ENCODE measurements around the gene METTL6.
"Not testable (repeated sequence)": the region's sequence is repeated elsewhere in the genome, so short reads cannot be mapped to it uniquely, and the experiment has no call there.

The METTL6 gene

GRCh38 chr3:15451216-15452113 lies 24.1 kb upstream of the METTL6 start:
- no peak for DNase-seq (ENCODE audit: low read depth in 2 of 2)

GRCh38 chr3:15450438-15451215 lies 23.3 kb upstream of the METTL6 start:
- no peak for DNase-seq (ENCODE audit: low read depth in 2 of 2)

GRCh38 chr3:15449489-15450224 lies 22.3 kb upstream of the METTL6 start:
- DNase-seq (ENCODE audit: low read depth in 2 of 2) = no peak

GRCh38 chr3:15443826-15444524 lies 16.6 kb upstream of the METTL6 start:
- no peak for DNase-seq (ENCODE audit: low read depth in 2 of 2)

- DNase-seq (ENCODE audit: low read depth in 2 of 2) = no peak
Observed at GRCh38 chr3:15440891-15441290, 13.5 kb upstream of the METTL6 start.

GRCh38 chr3:15439476-15439875 lies 12.1 kb upstream of the METTL6 start:
- no peak for DNase-seq (ENCODE audit: low read depth in 2 of 2)

GRCh38 chr3:15438983-15439382 lies 11.6 kb upstream of the METTL6 start:
- no peak for DNase-seq (ENCODE audit: low read depth in 2 of 2)

GRCh38 chr3:15436246-15436645 lies 8.9 kb upstream of the METTL6 start:
- DNase-seq (ENCODE audit: low read depth in 2 of 2) = no peak

- no peak for DNase-seq (ENCODE audit: low read depth in 2 of 2)
Observed at GRCh38 chr3:15434756-15435155, 7.4 kb upstream of the METTL6 start.

GRCh38 chr3:15433531-15433930 lies 6.2 kb upstream of the METTL6 start:
- no peak for DNase-seq (ENCODE audit: low read depth in 2 of 2)

GRCh38 chr3:15431256-15431837 lies 4.0 kb upstream of the METTL6 start:
- DNase-seq (ENCODE audit: low read depth in 2 of 2) = no peak

- DNase-seq (ENCODE audit: low read depth in 2 of 2) = no peak
Observed at GRCh38 chr3:15430624-15431023, 3.3 kb upstream of the METTL6 start.

- no peak for DNase-seq (ENCODE audit: low read depth in 2 of 2)
Observed at GRCh38 chr3:15429080-15429479, 1.7 kb upstream of the METTL6 start.

- DNase-seq (ENCODE audit: low read depth in 2 of 2) = no peak
Observed at GRCh38 chr3:15428539-15428938, 1.2 kb upstream of the METTL6 start.

GRCh38 chr3:15427981-15428380 lies 637 bp upstream of the METTL6 start:
- DNase-seq (ENCODE audit: low read depth in 2 of 2) = no peak

- no peak for DNase-seq (ENCODE audit: low read depth in 2 of 2)
Observed at GRCh38 chr3:15426579-15427118, 695 bp downstream of the METTL6 start.

- DNase-seq (ENCODE audit: low read depth in 2 of 2) = no peak
Observed at GRCh38 chr3:15420871-15421270, 6.5 kb downstream of the METTL6 start.

GRCh38 chr3:15410966-15411365 lies 16.4 kb downstream of the METTL6 start:
- not testable (repeated sequence) for DNase-seq (ENCODE audit: low read depth in 2 of 2)

- DNase-seq (ENCODE audit: low read depth in 2 of 2) = no peak
Observed at GRCh38 chr3:15409774-15410173, 17.6 kb downstream of the METTL6 start.

GRCh38 chr3:15409239-15409638 lies 18.1 kb downstream of the METTL6 start:
- DNase-seq (ENCODE audit: low read depth in 2 of 2) = no peak

Data from stimulated activated CD8-positive, alpha-beta memory T cell treated with anti-CD3 and anti-CD28 coated beads, Interleukin-15, amount 100 ng/mL, for 4 hours (primary cell).